Astrocyte (in vitro differentiated cells and primary cell): ENCODE measurements around the gene STK32A. TPM values are rescaled to one million over a fixed set of nuclear protein-coding genes. Genes with fewer than 3 reads are reported as not detected.

ENCODE experiments used
- DNase-seq: peaks from one replicate; pipeline ENCODE4 v3.0.0-alpha.2; 2010; ENCODE audit warnings: low read depth
- FAIRE-seq: peaks from 2 replicates; lab custom pipeline; 2011; peaks lifted over from hg19 to GRCh38; lab: Jason Lieb, UNC
- H2AFZ ChIP-seq: 2 replicates; pipeline ENCODE4 v1.6.0; 2012; ENCODE audit warnings: low read depth, low read length, inconsistent platforms
- H3K27ac ChIP-seq: 2 replicates; pipeline ENCODE4 v1.5.1; 2011; ENCODE audit warnings: low read depth, low read length, inconsistent platforms
- H3K27me3 ChIP-seq: 2 replicates; pipeline ENCODE4 v1.6.0; 2011; ENCODE audit warnings: low read length, inconsistent platforms; ENCODE audit not compliant: insufficient read depth
- H3K36me3 ChIP-seq: 2 replicates; pipeline ENCODE4 v1.5.1; 2011; ENCODE audit warnings: low read length, inconsistent platforms; ENCODE audit not compliant: insufficient read depth
- H3K4me1 ChIP-seq: 2 replicates; pipeline ENCODE4 v1.5.1; 2011; ENCODE audit warnings: low read length, inconsistent platforms; ENCODE audit not compliant: insufficient read depth
- H3K4me2 ChIP-seq: 2 replicates; pipeline ENCODE4 v1.6.0; 2012; ENCODE audit warnings: low read length, inconsistent platforms
- H3K4me3 ChIP-seq: 2 replicates; pipeline ENCODE4 v1.5.1; 2011; ENCODE audit warnings: low read depth, mild to moderate bottlenecking, low read length, inconsistent platforms; ENCODE audit not compliant: insufficient read depth
- H3K79me2 ChIP-seq: 2 replicates; pipeline ENCODE4 v1.6.0; 2012; ENCODE audit warnings: mild to moderate bottlenecking, low read length, inconsistent platforms; ENCODE audit not compliant: insufficient read depth
- H3K9ac ChIP-seq: 2 replicates; pipeline ENCODE4 v1.6.0; 2012; ENCODE audit warnings: mild to moderate bottlenecking, low read length, inconsistent platforms
- H3K9me3 ChIP-seq: 2 replicates; pipeline ENCODE4 v1.5.1; 2012; ENCODE audit warnings: low read depth, mild to moderate bottlenecking, low read length, inconsistent platforms; ENCODE audit not compliant: insufficient read depth
- H4K20me1 ChIP-seq: 2 replicates; pipeline ENCODE4 v1.6.0; 2012; ENCODE audit warnings: low read length, inconsistent platforms; ENCODE audit not compliant: insufficient read depth
- H3K27ac Mint-ChIP-seq: one replicate; pipeline ENCODE4 v1.8.0; 2021; ENCODE audit warnings: mild to moderate bottlenecking, mixed read lengths; ENCODE audit not compliant: unreplicated experiment
- H3K27me3 Mint-ChIP-seq: one replicate; pipeline ENCODE4 v1.8.0; 2021; ENCODE audit warnings: low read depth, mixed read lengths; ENCODE audit not compliant: unreplicated experiment
- H3K36me3 Mint-ChIP-seq: one replicate; pipeline ENCODE4 v1.8.0; 2021; ENCODE audit warnings: low read depth, mixed read lengths; ENCODE audit not compliant: unreplicated experiment
- H3K4me1 Mint-ChIP-seq: one replicate; pipeline ENCODE4 v1.8.0; 2021; ENCODE audit warnings: low read depth, mixed read lengths; ENCODE audit not compliant: unreplicated experiment
- H3K4me3 Mint-ChIP-seq: one replicate; pipeline ENCODE4 v1.8.0; 2021; ENCODE audit warnings: mild to moderate bottlenecking, moderate library complexity, mixed read lengths; ENCODE audit not compliant: unreplicated experiment
- H3K9me3 Mint-ChIP-seq: one replicate; pipeline ENCODE4 v1.8.0; 2021; ENCODE audit warnings: mild to moderate bottlenecking, mixed read lengths; ENCODE audit not compliant: unreplicated experiment
- CTCF ChIP-seq: IDR thresholded peaks from 2 replicates; pipeline ENCODE4 v1.5.1; 2011; ENCODE audit warnings: low read depth, mild to moderate bottlenecking, inconsistent platforms, low read length, moderate library complexity; ENCODE audit not compliant: insufficient read depth
- EZH2 ChIP-seq: IDR thresholded peaks from 2 replicates; pipeline ENCODE4 v1.6.1; 2012; ENCODE audit warnings: mild to moderate bottlenecking, low read length, inconsistent platforms; ENCODE audit not compliant: insufficient read depth
- total RNA-seq: library from RNA; stranded (reverse); gene quantifications from 2 replicates; pipeline ENCODE4 v1.2.1, GENCODE V29; 2021

The STK32A gene
- total RNA-seq, 1 donor from 2014 or later: 0.25 TPM

GRCh38 chr5:147403651-147404640 is 169.1 kb downstream of the STK32A start:
- H3K4me1 ChIP-seq: peaks cover 59% of the 10 kb centered on the region
- no peak overlapping the region for H3K4me3 ChIP-seq
- H3K36me3 ChIP-seq: peaks cover 43% of the 10 kb centered on the region
- no peaks in the 10 kb centered on the region for H3K9me3 ChIP-seq
- TF ChIP-seq CTCF: no peak
- H3K27ac Mint-ChIP-seq: peak overlapping the region; percentile 99
- peaks cover 22% of the 10 kb centered on the region for H3K36me3 Mint-ChIP-seq
- peak; percentile 100 for DNase-seq
- H3K79me2 ChIP-seq: no peaks in the 10 kb centered on the region
- peaks cover 2% of the 10 kb centered on the region for H3K9me3 Mint-ChIP-seq
- H3K27me3 Mint-ChIP-seq: no peaks in the 10 kb centered on the region
- no peaks in the 10 kb centered on the region for H3K27me3 ChIP-seq
- H3K4me3 Mint-ChIP-seq: peak overlapping the region; percentile 70
- H4K20me1 ChIP-seq: no peaks in the 10 kb centered on the region
- H3K27ac ChIP-seq: peak overlapping the region; percentile 98
- H3K4me2 ChIP-seq: peak overlapping the region; percentile 67
- H3K4me1 Mint-ChIP-seq: peaks cover 54% of the 10 kb centered on the region
- peak; percentile 93 for FAIRE-seq
- H2AFZ ChIP-seq: peak overlapping the region; percentile 11
- H3K9ac ChIP-seq: peak overlapping the region; percentile 85

GRCh38 chr5:147404706-147405105 is 169.9 kb downstream of the STK32A start:
- no peaks in the 10 kb centered on the region for H4K20me1 ChIP-seq
- peak overlapping the region; percentile 70 for H3K4me3 Mint-ChIP-seq
- H3K4me1 ChIP-seq: peaks cover 59% of the 10 kb centered on the region
- peaks cover 2% of the 10 kb centered on the region for H3K9me3 Mint-ChIP-seq
- no peaks in the 10 kb centered on the region for H3K9me3 ChIP-seq
- H3K4me3 ChIP-seq: peak overlapping the region; percentile 0
- TF ChIP-seq CTCF: no peak
- TF ChIP-seq EZH2: no peak
- no peaks in the 10 kb centered on the region for H3K79me2 ChIP-seq
- H3K36me3 ChIP-seq: peaks cover 37% of the 10 kb centered on the region
- H3K4me1 Mint-ChIP-seq: peaks cover 54% of the 10 kb centered on the region
- no peak for FAIRE-seq
- peak overlapping the region; percentile 85 for H3K9ac ChIP-seq
- peak overlapping the region; percentile 98 for H3K27ac ChIP-seq
- H3K27me3 Mint-ChIP-seq: no peaks in the 10 kb centered on the region
- no peaks in the 10 kb centered on the region for H3K27me3 ChIP-seq
- peak overlapping the region; percentile 67 for H3K4me2 ChIP-seq
- peak overlapping the region; percentile 99 for H3K27ac Mint-ChIP-seq
- DNase-seq: no peak
- no peak overlapping the region for H2AFZ ChIP-seq
- H3K36me3 Mint-ChIP-seq: peaks cover 22% of the 10 kb centered on the region

- peaks cover 65% of the 10 kb centered on the region for H3K4me1 ChIP-seq
- peak overlapping the region; percentile 98 for H3K27ac ChIP-seq
- H3K9ac ChIP-seq: peak overlapping the region; percentile 73
- Mint-ChIP-seq H3K27ac (peak overlapping the region; percentile 88), H3K9me3 (peaks cover 2% of the 10 kb centered on the region), H3K27me3 (no peaks in the 10 kb centered on the region), H3K4me1 (peaks cover 64% of the 10 kb centered on the region), H3K4me3 (no peak overlapping the region), H3K36me3 (peaks cover 17% of the 10 kb centered on the region)
- H2AFZ ChIP-seq: no peak overlapping the region
- H3K4me2 ChIP-seq: peak overlapping the region; percentile 64
- H3K9me3 ChIP-seq: no peaks in the 10 kb centered on the region
- TF ChIP-seq CTCF (no peak), EZH2 (no peak)
- no peaks in the 10 kb centered on the region for H3K27me3 ChIP-seq
- peaks cover 38% of the 10 kb centered on the region for H3K36me3 ChIP-seq
- no peak for FAIRE-seq
- DNase-seq: no peak
- peaks cover 2% of the 10 kb centered on the region for H3K79me2 ChIP-seq
- H3K4me3 ChIP-seq: no peak overlapping the region
- H4K20me1 ChIP-seq: peaks cover 5% of the 10 kb centered on the region
Measured at GRCh38 chr5:147406636-147407035, 171.8 kb downstream of the STK32A start.
